ENCODE data around the gene INSM2. TPM values are rescaled to one million over a fixed set of nuclear protein-coding genes. Genes with fewer than 3 reads are reported as not detected.

The INSM2 gene
- polyA plus RNA-seq (2012; ENCODE audit: low read depth, missing spikeins): not detected

GRCh38 chr14:35533357-35534207 is at the start of gene INSM2:
Gene INSM2, plus strand, starts transcription at chr14:35534164. Its CDS starts 89 bp downstream, at chr14:35534253.
- TF ChIP-seq POLR2AphosphoS5 (IDR thresholded peaks at IDR 0.05; ENCODE audit: low read depth, low read length): no peak
- no peak for TF ChIP-seq TAF1 (IDR thresholded peaks at IDR 0.05; ENCODE audit: low read depth, low read length)
- TF ChIP-seq PAX5 (IDR thresholded peaks at IDR 0.05; ENCODE audit: insufficient read depth, low read length, severe bottlenecking): no peak
- TF ChIP-seq SPI1 (IDR thresholded peaks at IDR 0.05; ENCODE audit: low read depth, low read length): no peak
- TF ChIP-seq POLR2A (IDR thresholded peaks at IDR 0.05; ENCODE audit: low read depth, low read length): no peak
- TF ChIP-seq POU2F2 (IDR thresholded peaks at IDR 0.05; ENCODE audit: low read depth, low read length): no peak
- peak; percentile 71 for FAIRE-seq
- DNase-seq (ENCODE audit: insufficient read length, low spot score): peak; percentile 60

DNA sequence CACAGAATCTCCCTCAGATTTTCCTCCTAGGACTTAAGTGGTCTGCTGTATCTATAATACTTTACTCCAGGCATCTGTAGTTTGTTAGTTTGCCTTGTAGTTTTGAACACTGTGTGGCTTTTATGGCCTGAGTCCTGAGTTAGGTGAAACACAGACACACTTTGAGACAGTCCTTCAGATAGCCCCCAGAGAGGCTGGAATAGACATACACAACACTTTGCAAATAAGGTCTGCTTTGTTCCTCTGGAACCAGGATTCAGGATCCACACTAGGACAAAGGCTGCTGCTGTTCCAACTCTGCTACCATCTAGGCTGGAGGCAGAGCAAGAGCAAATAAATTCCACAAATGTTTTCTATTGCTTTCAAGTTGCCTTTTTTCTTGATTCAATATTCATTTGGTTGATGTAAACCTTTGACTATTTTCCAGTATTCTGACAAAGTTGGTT is 41.4 kb upstream of the INSM2 start:
- FAIRE-seq: no peak

GRCh38 chr14:35495278-35495677 is 38.7 kb upstream of the INSM2 start:
- DNase-seq (ENCODE audit: insufficient read length, low spot score): no peak
- no peak for TF ChIP-seq POLR2AphosphoS5 (IDR thresholded peaks at IDR 0.05; ENCODE audit: low read depth, low read length)
- TF ChIP-seq POLR2A (IDR thresholded peaks at IDR 0.05; ENCODE audit: low read depth, low read length): no peak
- TF ChIP-seq POU2F2 (IDR thresholded peaks at IDR 0.05; ENCODE audit: low read depth, low read length): no peak
- TF ChIP-seq TAF1 (IDR thresholded peaks at IDR 0.05; ENCODE audit: low read depth, low read length): no peak
- no peak for TF ChIP-seq SPI1 (IDR thresholded peaks at IDR 0.05; ENCODE audit: low read depth, low read length)
- TF ChIP-seq PAX5 (IDR thresholded peaks at IDR 0.05; ENCODE audit: insufficient read depth, low read length, severe bottlenecking): no peak
- FAIRE-seq: no peak

More for the DNA sequence above, 41.4 kb upstream of the INSM2 start:
- no peak for TF ChIP-seq POU2F2 (IDR thresholded peaks at IDR 0.05; ENCODE audit: low read depth, low read length)
- TF ChIP-seq PAX5 (IDR thresholded peaks at IDR 0.05; ENCODE audit: insufficient read depth, low read length, severe bottlenecking): no peak
- TF ChIP-seq POLR2A (IDR thresholded peaks at IDR 0.05; ENCODE audit: low read depth, low read length): no peak
- no peak for TF ChIP-seq TAF1 (IDR thresholded peaks at IDR 0.05; ENCODE audit: low read depth, low read length)
- DNase-seq (ENCODE audit: insufficient read length, low spot score): no peak

- TF ChIP-seq PAX5 (IDR thresholded peaks at IDR 0.05; ENCODE audit: insufficient read depth, low read length, severe bottlenecking) (no peak), POLR2A (IDR thresholded peaks at IDR 0.05; ENCODE audit: low read depth, low read length) (no peak), TAF1 (IDR thresholded peaks at IDR 0.05; ENCODE audit: low read depth, low read length) (no peak), POU2F2 (IDR thresholded peaks at IDR 0.05; ENCODE audit: low read depth, low read length) (no peak), POLR2AphosphoS5 (IDR thresholded peaks at IDR 0.05; ENCODE audit: low read depth, low read length) (no peak), SPI1 (IDR thresholded peaks at IDR 0.05; ENCODE audit: low read depth, low read length) (no peak)
- FAIRE-seq (no peak), DNase-seq (ENCODE audit: insufficient read length, low spot score) (no peak)
These were observed 34.8 kb upstream of the INSM2 start for GRCh38 chr14:35499180-35499579.

DNA sequence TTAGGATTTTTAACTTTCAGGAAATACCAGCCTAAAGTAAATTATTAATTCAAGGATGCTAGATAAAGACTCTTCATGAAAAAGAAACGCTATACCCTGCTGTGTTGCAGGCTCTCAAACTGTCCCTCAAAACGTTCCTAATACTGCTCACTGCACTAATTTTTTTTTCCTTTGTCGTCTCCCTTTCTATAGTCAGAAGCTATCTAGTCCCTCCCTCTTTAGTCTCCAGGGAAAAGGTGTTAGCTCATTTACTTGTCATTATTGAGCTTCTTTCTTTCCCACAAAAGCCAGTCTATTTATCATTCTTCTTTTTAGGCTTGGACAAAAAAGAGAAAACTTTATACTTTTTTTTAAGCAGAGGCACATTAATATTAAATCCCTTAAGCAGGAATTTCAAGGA is 30.3 kb upstream of the INSM2 start:
- no peak for FAIRE-seq
- TF ChIP-seq POLR2AphosphoS5 (IDR thresholded peaks at IDR 0.05; ENCODE audit: low read depth, low read length) (no peak), SPI1 (IDR thresholded peaks at IDR 0.05; ENCODE audit: low read depth, low read length) (no peak), POLR2A (IDR thresholded peaks at IDR 0.05; ENCODE audit: low read depth, low read length) (no peak), PAX5 (IDR thresholded peaks at IDR 0.05; ENCODE audit: insufficient read depth, low read length, severe bottlenecking) (no peak), TAF1 (IDR thresholded peaks at IDR 0.05; ENCODE audit: low read depth, low read length) (no peak), POU2F2 (IDR thresholded peaks at IDR 0.05; ENCODE audit: low read depth, low read length) (no peak)
- DNase-seq (ENCODE audit: insufficient read length, low spot score): no peak

- TF ChIP-seq POU2F2 (IDR thresholded peaks at IDR 0.05; ENCODE audit: low read depth, low read length) (no peak), POLR2A (IDR thresholded peaks at IDR 0.05; ENCODE audit: low read depth, low read length) (no peak), SPI1 (IDR thresholded peaks at IDR 0.05; ENCODE audit: low read depth, low read length) (no peak), POLR2AphosphoS5 (IDR thresholded peaks at IDR 0.05; ENCODE audit: low read depth, low read length) (no peak)
- FAIRE-seq: no peak
- DNase-seq (ENCODE audit: insufficient read length, low spot score): no peak
These were observed 29.7 kb upstream of the INSM2 start for GRCh38 chr14:35504260-35504659.

DNA sequence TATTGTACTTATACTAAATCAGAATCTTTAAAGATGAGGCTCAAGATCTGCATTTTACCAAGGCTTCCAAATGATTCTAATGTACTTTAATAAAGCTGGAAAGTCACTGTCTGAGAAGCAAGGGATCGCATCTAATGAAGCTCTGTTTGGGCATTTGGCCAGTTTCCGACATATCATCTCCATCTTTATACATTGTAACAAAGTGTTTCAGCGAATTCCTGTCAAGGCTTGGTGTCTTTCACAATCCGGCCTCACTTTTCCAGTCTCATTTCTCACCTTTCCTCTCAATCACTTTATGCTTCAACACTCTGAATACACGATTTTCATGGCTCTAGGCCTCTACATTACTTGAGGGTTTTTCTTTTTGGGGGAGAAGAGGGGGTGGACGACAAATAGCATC is 27.5 kb upstream of the INSM2 start:
- TF ChIP-seq TAF1 (IDR thresholded peaks at IDR 0.05; ENCODE audit: low read depth, low read length) (no peak), POU2F2 (IDR thresholded peaks at IDR 0.05; ENCODE audit: low read depth, low read length) (no peak), POLR2AphosphoS5 (IDR thresholded peaks at IDR 0.05; ENCODE audit: low read depth, low read length) (no peak), PAX5 (IDR thresholded peaks at IDR 0.05; ENCODE audit: insufficient read depth, low read length, severe bottlenecking) (no peak), SPI1 (IDR thresholded peaks at IDR 0.05; ENCODE audit: low read depth, low read length) (no peak), POLR2A (IDR thresholded peaks at IDR 0.05; ENCODE audit: low read depth, low read length) (no peak)
- FAIRE-seq (no peak), DNase-seq (ENCODE audit: insufficient read length, low spot score) (no peak)

DNA sequence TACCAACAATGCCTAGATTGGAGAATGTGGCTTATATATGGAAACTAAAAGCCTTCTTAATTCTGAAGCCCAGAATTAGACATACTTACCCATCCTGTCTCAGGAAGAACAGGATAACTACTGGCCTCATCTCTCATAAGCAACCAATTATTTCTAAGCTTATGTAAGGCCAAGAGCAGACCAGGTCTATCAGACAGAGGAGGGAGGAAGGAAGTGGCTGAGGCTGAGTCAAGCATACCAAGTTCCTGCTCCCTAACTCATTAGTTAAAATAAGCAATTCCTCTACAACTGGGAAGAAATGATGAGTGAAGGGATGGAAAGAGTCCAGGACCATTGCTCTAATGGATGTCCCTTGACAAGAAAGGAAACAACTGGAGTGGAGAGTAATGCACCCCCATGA is 27.0 kb upstream of the INSM2 start:
- DNase-seq (ENCODE audit: insufficient read length, low spot score) (no peak), FAIRE-seq (no peak)
- TF ChIP-seq TAF1 (IDR thresholded peaks at IDR 0.05; ENCODE audit: low read depth, low read length) (no peak), SPI1 (IDR thresholded peaks at IDR 0.05; ENCODE audit: low read depth, low read length) (no peak), POLR2A (IDR thresholded peaks at IDR 0.05; ENCODE audit: low read depth, low read length) (no peak), POLR2AphosphoS5 (IDR thresholded peaks at IDR 0.05; ENCODE audit: low read depth, low read length) (no peak), POU2F2 (IDR thresholded peaks at IDR 0.05; ENCODE audit: low read depth, low read length) (no peak), PAX5 (IDR thresholded peaks at IDR 0.05; ENCODE audit: insufficient read depth, low read length, severe bottlenecking) (no peak)

DNA sequence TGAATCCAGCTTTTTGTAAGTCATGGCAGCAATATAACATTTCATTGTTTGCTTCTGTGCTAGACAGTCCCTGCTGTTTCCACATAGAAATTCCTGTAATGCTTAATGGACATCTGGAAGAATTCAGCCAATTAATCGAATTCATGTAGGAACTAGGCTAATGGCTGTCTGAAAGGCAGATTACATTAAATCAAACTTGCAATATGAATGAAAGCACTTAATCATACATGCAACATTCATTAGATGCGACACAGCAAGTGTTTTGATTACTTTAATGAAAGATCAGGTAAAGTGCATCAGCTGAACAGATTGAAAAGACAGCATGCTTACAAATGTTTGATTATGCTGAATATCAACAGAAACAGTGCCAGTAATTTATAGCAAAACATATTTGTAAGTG is 24.1 kb upstream of the INSM2 start:
- FAIRE-seq: no peak
- TF ChIP-seq SPI1 (IDR thresholded peaks at IDR 0.05; ENCODE audit: low read depth, low read length) (no peak), POU2F2 (IDR thresholded peaks at IDR 0.05; ENCODE audit: low read depth, low read length) (no peak), TAF1 (IDR thresholded peaks at IDR 0.05; ENCODE audit: low read depth, low read length) (no peak), PAX5 (IDR thresholded peaks at IDR 0.05; ENCODE audit: insufficient read depth, low read length, severe bottlenecking) (no peak), POLR2A (IDR thresholded peaks at IDR 0.05; ENCODE audit: low read depth, low read length) (no peak), POLR2AphosphoS5 (IDR thresholded peaks at IDR 0.05; ENCODE audit: low read depth, low read length) (no peak)
- DNase-seq (ENCODE audit: insufficient read length, low spot score): no peak
